ENCODE data around the gene PUS1.

Gene PUS1

GRCh38 chr12:131990066-131990979 is 61.2 kb downstream of the PUS1 start:
- H2BK5ac ChIP-seq (ENCODE audit: low read length) = peak overlapping the region; percentile 82
- H3K36me3 ChIP-seq (replicated peaks in 1 of 2; ENCODE audit: control insufficient read depth in 2 of 2, insufficient read depth in 2 of 2, low read length in 2 of 2) = peaks cover 30 to 77% of the 10 kb centered on the region in 2 donors
- peak overlapping the region; percentile 57 for H2AFZ ChIP-seq (ENCODE audit: low read length)
- H2AK5ac ChIP-seq (ENCODE audit: low read depth, low read length) = peak overlapping the region; percentile 94
- no peak overlapping the region for H3K14ac ChIP-seq (ENCODE audit: low read length)
- no peak overlapping the region for H3K23ac ChIP-seq (ENCODE audit: low read depth, low read length, poor library complexity)
- no peak overlapping the region for H3K4me2 ChIP-seq (ENCODE audit: insufficient read depth, low read length, poor library complexity, severe bottlenecking)
- no peaks in the 10 kb centered on the region for H3K9me3 ChIP-seq (replicated peaks in 1 of 2; ENCODE audit: control insufficient read depth in 2 of 2, insufficient read depth in 1 of 2, low read depth in 1 of 2, low read length in 2 of 2)
- no peak overlapping the region for H2BK120ac ChIP-seq (ENCODE audit: low read depth, low read length)
- H3K18ac ChIP-seq (ENCODE audit: low read length) = peak overlapping the region; percentile 90
- peak overlapping the region in 1 of 2 donors; percentile 1 for H3K4me3 ChIP-seq (ENCODE audit: low read length in 2 of 2)
- H3K27ac ChIP-seq (replicated peaks; ENCODE audit: low read length) = peak overlapping the region; percentile 93
- no peaks in the 10 kb centered on the region for H3K27me3 ChIP-seq (ENCODE audit: control insufficient read depth in 3 of 3, insufficient read depth in 3 of 3, low read depth in 1 of 3, low read length in 3 of 3)
- no peak overlapping the region for H3K4ac ChIP-seq (ENCODE audit: low read length)
- peaks cover 5% of the 10 kb centered on the region for H3K79me1 ChIP-seq (ENCODE audit: low read depth, low read length)
- no peak overlapping the region for H2BK15ac ChIP-seq (ENCODE audit: low read length)
- no peak overlapping the region for H3K9ac ChIP-seq (ENCODE audit: low read depth, low read length, poor library complexity)
- H4K8ac ChIP-seq (ENCODE audit: low read depth, low read length) = no peak overlapping the region
- peak; percentile 77 for DNase-seq (ENCODE audit: low spot score)
- WGBS, 2 donors (ENCODE audit: extremely low coverage in 2 of 2, insufficient read length in 2 of 2, insufficient replicate concordance in 1 of 2) = no CpG with 5 or more reads among the region's 24 CpGs
- no peak overlapping the region for H4K91ac ChIP-seq (ENCODE audit: low read depth, low read length, poor library complexity)
- peaks cover 32 to 52% of the 10 kb centered on the region in 2 donors for H3K4me1 ChIP-seq (ENCODE audit: control insufficient read depth in 2 of 2, insufficient read depth in 1 of 2, low read depth in 1 of 2, low read length in 2 of 2)
- H2BK12ac ChIP-seq (ENCODE audit: low read length) = peak overlapping the region; percentile 78

GRCh38 chr12:131990980-131991305 is 61.9 kb downstream of the PUS1 start:
- no peak for DNase-seq (ENCODE audit: low spot score)
- Histone ChIP-seq H3K27ac (replicated peaks; ENCODE audit: low read length) (peak overlapping the region; percentile 93), H2AK5ac (ENCODE audit: low read depth, low read length) (peak overlapping the region; percentile 94), H4K8ac (ENCODE audit: low read depth, low read length) (no peak overlapping the region), H3K9me3 (replicated peaks in 1 of 2; ENCODE audit: control insufficient read depth in 2 of 2, insufficient read depth in 1 of 2, low read depth in 1 of 2, low read length in 2 of 2) (no peaks in the 10 kb centered on the region), H3K4me3 (ENCODE audit: low read length in 2 of 2) (no peak overlapping the region), H3K4ac (ENCODE audit: low read length) (no peak overlapping the region), H2BK120ac (ENCODE audit: low read depth, low read length) (peak overlapping the region; percentile 48), H3K23ac (ENCODE audit: low read depth, low read length, poor library complexity) (peak overlapping the region; percentile 32), H3K79me1 (ENCODE audit: low read depth, low read length) (peaks cover 5% of the 10 kb centered on the region), H2BK15ac (ENCODE audit: low read length) (no peak overlapping the region), H2BK12ac (ENCODE audit: low read length) (peak overlapping the region; percentile 78), H3K9ac (ENCODE audit: low read depth, low read length, poor library complexity) (peak overlapping the region; percentile 31), H3K27me3 (ENCODE audit: control insufficient read depth in 3 of 3, insufficient read depth in 3 of 3, low read depth in 1 of 3, low read length in 3 of 3) (no peaks in the 10 kb centered on the region), H3K4me2 (ENCODE audit: insufficient read depth, low read length, poor library complexity, severe bottlenecking) (no peak overlapping the region), H3K18ac (ENCODE audit: low read length) (peak overlapping the region; percentile 90), H4K91ac (ENCODE audit: low read depth, low read length, poor library complexity) (peak overlapping the region; percentile 56), H2AFZ (ENCODE audit: low read length) (no peak overlapping the region), H3K36me3 (replicated peaks in 1 of 2; ENCODE audit: control insufficient read depth in 2 of 2, insufficient read depth in 2 of 2, low read length in 2 of 2) (peaks cover 32 to 76% of the 10 kb centered on the region in 2 donors), H3K4me1 (ENCODE audit: control insufficient read depth in 2 of 2, insufficient read depth in 1 of 2, low read depth in 1 of 2, low read length in 2 of 2) (peaks cover 32 to 52% of the 10 kb centered on the region in 2 donors), H2BK5ac (ENCODE audit: low read length) (peak overlapping the region; percentile 82), H3K14ac (ENCODE audit: low read length) (peak overlapping the region; percentile 25)
- WGBS, 2 donors (ENCODE audit: extremely low coverage in 2 of 2, insufficient read length in 2 of 2, insufficient replicate concordance in 1 of 2) = no CpG with 5 or more reads among the region's 9 CpGs

DNA sequence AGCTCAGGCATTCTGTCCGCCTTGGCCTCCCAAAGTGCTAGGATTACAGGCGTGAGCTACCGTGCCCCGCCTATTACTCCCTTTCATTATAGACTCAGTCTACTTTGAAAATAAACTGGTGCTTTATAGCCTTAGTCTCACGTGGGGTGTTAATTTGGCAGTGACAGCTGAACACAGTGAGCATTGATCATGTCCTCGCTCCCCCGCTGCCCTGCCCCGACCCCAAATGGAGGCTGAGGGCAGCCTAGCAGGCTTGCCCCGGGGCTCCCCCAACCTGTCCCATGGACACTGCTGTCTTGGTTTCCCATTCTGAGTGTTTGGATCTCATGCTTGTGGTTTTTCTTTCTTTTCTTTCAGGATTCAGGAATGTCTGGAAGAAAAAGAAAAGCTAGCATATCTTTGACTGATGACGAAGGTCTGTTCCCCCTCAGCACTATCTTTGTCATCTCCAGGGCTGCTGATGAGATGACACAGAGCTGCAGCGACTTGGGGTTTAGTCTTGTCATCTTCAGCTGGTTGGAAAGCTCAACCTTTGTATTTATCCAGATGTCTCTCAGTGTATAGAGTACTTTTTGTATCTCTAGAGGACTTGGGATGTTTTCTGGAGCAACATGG is 62.8 kb downstream of the PUS1 start:
- H3K14ac ChIP-seq (ENCODE audit: low read length) = no peak overlapping the region
- no peak overlapping the region for H4K8ac ChIP-seq (ENCODE audit: low read depth, low read length)
- H3K18ac ChIP-seq (ENCODE audit: low read length) = peak overlapping the region; percentile 58
- H3K4me1 ChIP-seq (ENCODE audit: control insufficient read depth in 2 of 2, insufficient read depth in 1 of 2, low read depth in 1 of 2, low read length in 2 of 2) = peaks cover 32 to 46% of the 10 kb centered on the region in 2 donors
- no peaks in the 10 kb centered on the region for H3K9me3 ChIP-seq (replicated peaks in 1 of 2; ENCODE audit: control insufficient read depth in 2 of 2, insufficient read depth in 1 of 2, low read depth in 1 of 2, low read length in 2 of 2)
- DNase-seq (ENCODE audit: low spot score) = no peak
- peak overlapping the region; percentile 5 for H2BK15ac ChIP-seq (ENCODE audit: low read length)
- H2AFZ ChIP-seq (ENCODE audit: low read length) = no peak overlapping the region
- H3K36me3 ChIP-seq (replicated peaks in 1 of 2; ENCODE audit: control insufficient read depth in 2 of 2, insufficient read depth in 2 of 2, low read length in 2 of 2) = peaks cover 29 to 74% of the 10 kb centered on the region in 2 donors
- H3K79me1 ChIP-seq (ENCODE audit: low read depth, low read length) = peaks cover 5% of the 10 kb centered on the region
- peak overlapping the region; percentile 2 for H3K27ac ChIP-seq (replicated peaks; ENCODE audit: low read length)
- no peak overlapping the region for H2AK5ac ChIP-seq (ENCODE audit: low read depth, low read length)
- no peak overlapping the region for H2BK120ac ChIP-seq (ENCODE audit: low read depth, low read length)
- no CpG with 5 or more reads among the region's 11 CpGs for WGBS, 2 donors (ENCODE audit: extremely low coverage in 2 of 2, insufficient read length in 2 of 2, insufficient replicate concordance in 1 of 2)
- H2BK5ac ChIP-seq (ENCODE audit: low read length) = no peak overlapping the region
- H4K91ac ChIP-seq (ENCODE audit: low read depth, low read length, poor library complexity) = no peak overlapping the region
- H3K9ac ChIP-seq (ENCODE audit: low read depth, low read length, poor library complexity) = no peak overlapping the region
- no peak overlapping the region for H3K4me2 ChIP-seq (ENCODE audit: insufficient read depth, low read length, poor library complexity, severe bottlenecking)
- H3K27me3 ChIP-seq (ENCODE audit: control insufficient read depth in 3 of 3, insufficient read depth in 3 of 3, low read depth in 1 of 3, low read length in 3 of 3) = no peaks in the 10 kb centered on the region
- no peak overlapping the region for H3K4me3 ChIP-seq (ENCODE audit: low read length in 2 of 2)
- H2BK12ac ChIP-seq (ENCODE audit: low read length) = no peak overlapping the region
- no peak overlapping the region for H3K4ac ChIP-seq (ENCODE audit: low read length)
- no peak overlapping the region for H3K23ac ChIP-seq (ENCODE audit: low read depth, low read length, poor library complexity)

DNA sequence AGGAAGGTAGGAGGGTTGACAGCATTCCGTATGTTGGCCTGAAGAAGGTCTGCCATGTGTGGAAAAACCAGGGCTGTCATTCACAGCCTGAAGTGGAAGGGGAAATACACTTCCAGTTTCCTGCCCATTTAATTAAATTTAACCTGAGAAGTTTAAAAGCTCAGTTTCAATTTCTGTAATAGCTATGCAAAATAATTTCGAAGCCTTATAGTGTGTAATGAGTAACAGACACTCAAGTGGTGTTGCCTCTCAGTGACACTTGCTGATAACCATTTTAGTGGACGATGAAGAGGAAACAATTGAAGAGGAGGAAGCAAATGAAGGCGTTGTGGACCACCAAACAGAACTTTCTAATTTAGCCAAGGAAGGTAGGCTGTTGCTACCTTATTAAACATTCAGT is 65.5 kb downstream of the PUS1 start:
- Histone ChIP-seq H4K91ac (ENCODE audit: low read depth, low read length, poor library complexity) (no peak overlapping the region), H3K18ac (ENCODE audit: low read length) (no peak overlapping the region), H2BK12ac (ENCODE audit: low read length) (no peak overlapping the region), H3K14ac (ENCODE audit: low read length) (no peak overlapping the region), H3K4me2 (ENCODE audit: insufficient read depth, low read length, poor library complexity, severe bottlenecking) (no peak overlapping the region), H3K4me3 (ENCODE audit: low read length in 2 of 2) (no peak overlapping the region), H3K27ac (replicated peaks; ENCODE audit: low read length) (no peak overlapping the region), H2BK5ac (ENCODE audit: low read length) (no peak overlapping the region), H2BK15ac (ENCODE audit: low read length) (no peak overlapping the region), H2AFZ (ENCODE audit: low read length) (no peak overlapping the region), H3K36me3 (replicated peaks in 1 of 2; ENCODE audit: control insufficient read depth in 2 of 2, insufficient read depth in 2 of 2, low read length in 2 of 2) (peaks cover 21 to 75% of the 10 kb centered on the region in 2 donors), H3K79me1 (ENCODE audit: low read depth, low read length) (peaks cover 5% of the 10 kb centered on the region), H4K8ac (ENCODE audit: low read depth, low read length) (no peak overlapping the region), H2BK120ac (ENCODE audit: low read depth, low read length) (no peak overlapping the region), H3K9ac (ENCODE audit: low read depth, low read length, poor library complexity) (no peak overlapping the region), H2AK5ac (ENCODE audit: low read depth, low read length) (no peak overlapping the region), H3K9me3 (replicated peaks in 1 of 2; ENCODE audit: control insufficient read depth in 2 of 2, insufficient read depth in 1 of 2, low read depth in 1 of 2, low read length in 2 of 2) (no peaks in the 10 kb centered on the region), H3K23ac (ENCODE audit: low read depth, low read length, poor library complexity) (no peak overlapping the region), H3K27me3 (ENCODE audit: control insufficient read depth in 3 of 3, insufficient read depth in 3 of 3, low read depth in 1 of 3, low read length in 3 of 3) (no peaks in the 10 kb centered on the region), H3K4ac (ENCODE audit: low read length) (no peak overlapping the region), H3K4me1 (ENCODE audit: control insufficient read depth in 2 of 2, insufficient read depth in 1 of 2, low read depth in 1 of 2, low read length in 2 of 2) (peaks cover 19 to 27% of the 10 kb centered on the region in 2 donors)
- no peak for DNase-seq (ENCODE audit: low spot score)
- WGBS, 2 donors (ENCODE audit: extremely low coverage in 2 of 2, insufficient read length in 2 of 2, insufficient replicate concordance in 1 of 2) = no CpG with 5 or more reads among the region's 4 CpGs

All from neuronal stem cell (in vitro differentiated cells).